Testis (tissue), 2 donors: ENCODE measurements around the gene ARL14.

Experiments
- POLR2A ChIP-seq: fragments of 450-650 bp; IDR thresholded peaks from one replicate; pipeline ENCODE4 v1.6.1; 2017; ENCODE audit warnings: antibody characterized with exemption, mild to moderate bottlenecking, moderate library complexity
- TF ChIP-seq, protein P1 (sequence below), 3 experiments: fragments of 450-650 bp in 2 of 3; fragments of 200-600 bp in 1 of 3; sonication (generic) in 1 of 3; IDR thresholded peaks; one replicate each; pipeline ENCODE4 v1.5.1; 2016 to 2019; ENCODE audit warnings: antibody characterized with exemption in 3 of 3, mild to moderate bottlenecking in 2 of 3, moderate library complexity in 1 of 3

- TF ChIP-seq, protein P1, sequence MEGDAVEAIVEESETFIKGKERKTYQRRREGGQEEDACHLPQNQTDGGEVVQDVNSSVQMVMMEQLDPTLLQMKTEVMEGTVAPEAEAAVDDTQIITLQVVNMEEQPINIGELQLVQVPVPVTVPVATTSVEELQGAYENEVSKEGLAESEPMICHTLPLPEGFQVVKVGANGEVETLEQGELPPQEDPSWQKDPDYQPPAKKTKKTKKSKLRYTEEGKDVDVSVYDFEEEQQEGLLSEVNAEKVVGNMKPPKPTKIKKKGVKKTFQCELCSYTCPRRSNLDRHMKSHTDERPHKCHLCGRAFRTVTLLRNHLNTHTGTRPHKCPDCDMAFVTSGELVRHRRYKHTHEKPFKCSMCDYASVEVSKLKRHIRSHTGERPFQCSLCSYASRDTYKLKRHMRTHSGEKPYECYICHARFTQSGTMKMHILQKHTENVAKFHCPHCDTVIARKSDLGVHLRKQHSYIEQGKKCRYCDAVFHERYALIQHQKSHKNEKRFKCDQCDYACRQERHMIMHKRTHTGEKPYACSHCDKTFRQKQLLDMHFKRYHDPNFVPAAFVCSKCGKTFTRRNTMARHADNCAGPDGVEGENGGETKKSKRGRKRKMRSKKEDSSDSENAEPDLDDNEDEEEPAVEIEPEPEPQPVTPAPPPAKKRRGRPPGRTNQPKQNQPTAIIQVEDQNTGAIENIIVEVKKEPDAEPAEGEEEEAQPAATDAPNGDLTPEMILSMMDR (IDR thresholded peaks at IDR 0.05) = no peak
- TF ChIP-seq POLR2A = no peak
These were observed 25.3 kb downstream of the ARL14 start for GRCh38 chr3:160702290-160702689.
